ENCODE results near the gene PNMA3. TPM values are rescaled to one million over a fixed set of nuclear protein-coding genes. Genes with fewer than 3 reads are reported as not detected.
"Not testable (repeated sequence)": the region's sequence is repeated elsewhere in the genome, so short reads cannot be mapped to it uniquely, and the experiment has no call there.

The PNMA3 gene
- total and polyA plus RNA-seq, 3 donors from 2014 or later, result 26.2 to 35.0 (median 28.2) TPM

DNA sequence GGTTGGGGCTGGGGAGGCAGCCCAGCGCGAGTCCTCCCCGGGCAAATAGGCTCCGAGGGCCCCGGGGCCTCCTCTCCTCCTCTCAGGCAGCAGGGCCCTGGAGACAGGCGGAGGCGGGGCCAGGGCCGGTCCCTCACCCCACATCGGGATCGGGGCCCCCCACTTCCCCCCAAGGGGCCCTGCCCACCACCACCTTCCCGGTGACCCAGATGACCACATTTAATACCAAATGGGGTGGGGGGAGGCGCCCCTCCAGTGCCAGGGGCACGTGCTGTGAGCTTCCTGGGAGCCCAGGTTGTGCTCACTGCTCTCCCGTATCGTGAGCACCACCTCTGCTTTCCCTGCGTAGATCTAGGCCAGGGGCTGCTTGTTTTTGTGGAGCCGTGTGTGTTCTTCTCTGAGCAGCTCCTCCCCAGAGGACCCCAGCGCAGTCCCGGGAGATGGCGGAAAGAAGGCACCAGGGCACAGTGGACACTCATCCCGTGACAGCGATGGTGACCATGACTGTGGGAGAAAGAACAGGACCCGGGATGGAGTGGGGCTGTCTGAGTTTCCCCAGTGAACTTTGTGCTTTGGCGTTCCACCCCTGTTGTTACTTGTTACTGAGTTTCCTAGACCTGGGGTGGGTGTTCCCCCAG lies 18.1 kb downstream of the PNMA3 start:
- whole genome bisulfite sequencing, 2 donors, result 79% methylated on average over 14 of the region's 24 CpGs; no CpG with 5 or more reads in 1 of the 2 donors
- DNase-seq, result no peak
- Histone ChIP-seq H3K27ac (no peak overlapping the region), H3K4me3 (no peak overlapping the region), H3K9me3 (no peaks in the 10 kb centered on the region), H3K36me3 (ENCODE audit: low read depth, missing control alignments) (no peaks in the 10 kb centered on the region), H3K27me3 (no peaks in the 10 kb centered on the region), H3K4me1 (no peaks in the 10 kb centered on the region)
- no peak for TF ChIP-seq POLR2A (IDR thresholded peaks at IDR 0.05)
- TF ChIP-seq, protein P1, sequence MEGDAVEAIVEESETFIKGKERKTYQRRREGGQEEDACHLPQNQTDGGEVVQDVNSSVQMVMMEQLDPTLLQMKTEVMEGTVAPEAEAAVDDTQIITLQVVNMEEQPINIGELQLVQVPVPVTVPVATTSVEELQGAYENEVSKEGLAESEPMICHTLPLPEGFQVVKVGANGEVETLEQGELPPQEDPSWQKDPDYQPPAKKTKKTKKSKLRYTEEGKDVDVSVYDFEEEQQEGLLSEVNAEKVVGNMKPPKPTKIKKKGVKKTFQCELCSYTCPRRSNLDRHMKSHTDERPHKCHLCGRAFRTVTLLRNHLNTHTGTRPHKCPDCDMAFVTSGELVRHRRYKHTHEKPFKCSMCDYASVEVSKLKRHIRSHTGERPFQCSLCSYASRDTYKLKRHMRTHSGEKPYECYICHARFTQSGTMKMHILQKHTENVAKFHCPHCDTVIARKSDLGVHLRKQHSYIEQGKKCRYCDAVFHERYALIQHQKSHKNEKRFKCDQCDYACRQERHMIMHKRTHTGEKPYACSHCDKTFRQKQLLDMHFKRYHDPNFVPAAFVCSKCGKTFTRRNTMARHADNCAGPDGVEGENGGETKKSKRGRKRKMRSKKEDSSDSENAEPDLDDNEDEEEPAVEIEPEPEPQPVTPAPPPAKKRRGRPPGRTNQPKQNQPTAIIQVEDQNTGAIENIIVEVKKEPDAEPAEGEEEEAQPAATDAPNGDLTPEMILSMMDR (IDR thresholded peaks at IDR 0.05), result no peak
- intact Hi-C loops (cut with DNase I; ENCODE audit: low total_unique reads), result no loop called here

DNA sequence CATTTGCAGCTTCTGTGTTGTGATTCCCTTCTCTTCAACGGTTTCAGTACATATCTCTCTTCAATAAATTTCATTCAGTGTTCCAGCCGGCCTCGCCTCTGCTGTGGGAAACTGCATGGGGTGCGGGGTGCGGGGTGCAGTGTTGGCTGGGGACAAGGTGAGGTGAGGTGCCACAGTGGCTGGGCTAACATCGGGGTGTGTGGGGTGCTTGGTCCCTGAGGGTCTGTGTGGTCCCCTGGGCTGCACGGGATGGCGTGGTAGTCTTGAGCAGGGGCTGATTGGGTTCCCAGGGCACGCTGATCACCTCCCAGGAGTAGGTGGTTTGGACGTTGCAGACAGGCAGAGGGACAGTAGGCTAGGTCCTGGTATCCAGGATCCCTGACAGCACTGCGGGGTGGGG lies 18.7 kb downstream of the PNMA3 start:
- no peak overlapping the region for H3K27ac ChIP-seq
- intact Hi-C loops (cut with DNase I; ENCODE audit: low total_unique reads), result no loop called here
- H3K9me3 ChIP-seq, result no peaks in the 10 kb centered on the region
- no peaks in the 10 kb centered on the region for H3K4me1 ChIP-seq
- 91% methylated on average over 11 of the region's 11 CpGs; no CpG with 5 or more reads in 1 of the 2 donors for WGBS, 2 donors
- no peak for DNase-seq
- no peak overlapping the region for H3K4me3 ChIP-seq
- H3K36me3 ChIP-seq (ENCODE audit: low read depth, missing control alignments), result no peaks in the 10 kb centered on the region
- H3K27me3 ChIP-seq, result no peaks in the 10 kb centered on the region
- TF ChIP-seq, protein P1 (IDR thresholded peaks at IDR 0.05), result no peak
- no peak for TF ChIP-seq POLR2A (IDR thresholded peaks at IDR 0.05)

DNA sequence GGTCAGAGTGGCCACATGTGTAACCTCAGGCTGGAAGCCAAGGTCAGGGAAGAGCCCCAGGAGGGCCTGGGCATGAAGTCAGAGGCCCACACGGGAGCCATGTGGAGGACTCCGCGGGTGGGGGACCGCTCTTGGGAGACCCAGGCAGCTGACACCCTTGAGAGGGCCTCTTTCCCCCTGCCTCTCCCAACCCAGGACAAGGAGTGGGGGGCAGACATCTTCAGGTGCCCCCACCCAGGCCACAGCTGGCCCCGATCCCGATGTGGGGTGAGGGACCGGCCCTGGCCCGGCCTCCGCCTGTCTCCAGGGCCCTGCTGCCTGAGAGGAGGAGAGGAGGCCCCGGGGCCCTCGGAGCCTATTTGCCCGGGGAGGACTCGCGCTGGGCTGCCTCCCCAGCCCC lies 19.1 kb downstream of the PNMA3 start:
- DNase-seq, result no peak
- Histone ChIP-seq H3K27ac (no peak overlapping the region), H3K4me1 (no peaks in the 10 kb centered on the region), H3K27me3 (no peaks in the 10 kb centered on the region), H3K9me3 (no peaks in the 10 kb centered on the region), H3K36me3 (ENCODE audit: low read depth, missing control alignments) (no peaks in the 10 kb centered on the region), H3K4me3 (no peak overlapping the region)
- intact Hi-C loops (cut with DNase I; ENCODE audit: low total_unique reads), result no loop called here
- no CpG with 5 or more reads among the region's 14 CpGs for WGBS, 2 donors
- no peak for TF ChIP-seq POLR2A (IDR thresholded peaks at IDR 0.05)
- TF ChIP-seq, protein P1 (IDR thresholded peaks at IDR 0.05), result no peak

DNA sequence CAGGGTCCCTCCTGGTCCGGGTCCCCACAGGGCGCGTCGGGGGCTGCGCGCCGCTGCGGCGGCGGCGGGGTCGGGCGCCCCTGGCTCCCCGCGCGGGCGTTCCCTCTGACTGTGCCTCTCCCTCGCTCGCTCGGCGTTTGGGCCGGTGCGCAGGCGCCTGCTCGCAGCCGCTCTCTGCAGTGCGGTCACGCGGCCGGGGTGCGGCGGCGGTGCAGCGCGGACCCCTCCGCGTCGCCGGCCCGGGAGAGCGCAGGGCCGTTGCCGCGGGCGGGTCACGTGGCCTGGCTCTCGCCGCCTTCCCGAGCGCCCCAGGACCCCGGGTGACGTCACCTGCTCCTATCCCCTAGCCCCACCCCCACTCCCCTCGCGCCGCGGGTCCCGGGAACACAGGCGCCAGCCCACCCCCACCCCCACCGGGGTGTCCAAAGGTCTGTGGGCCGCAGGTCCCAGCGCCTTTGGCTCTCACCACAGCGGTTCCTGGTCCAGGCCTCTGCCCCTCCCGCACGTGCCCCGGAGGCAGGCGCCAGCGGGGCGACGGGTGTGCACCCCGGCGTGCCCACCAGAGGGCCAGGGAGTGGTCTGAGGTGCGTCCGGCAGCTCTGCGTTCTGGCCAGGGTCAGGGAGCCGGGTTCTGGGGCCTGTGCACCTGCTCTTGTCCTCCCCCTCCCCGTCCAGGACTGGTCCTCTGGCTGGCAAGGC lies 21.3 kb downstream of the PNMA3 start:
- H3K4me3 ChIP-seq; H3K27me3 ChIP-seq; H3K9me3 ChIP-seq; intact Hi-C loops (cut with DNase I; ENCODE audit: low total_unique reads); DNase-seq; H3K4me1 ChIP-seq; H3K27ac ChIP-seq; H3K36me3 ChIP-seq (ENCODE audit: low read depth, missing control alignments): not testable (repeated sequence)
- no CpG with 5 or more reads among the region's 76 CpGs for WGBS, 2 donors

DNA sequence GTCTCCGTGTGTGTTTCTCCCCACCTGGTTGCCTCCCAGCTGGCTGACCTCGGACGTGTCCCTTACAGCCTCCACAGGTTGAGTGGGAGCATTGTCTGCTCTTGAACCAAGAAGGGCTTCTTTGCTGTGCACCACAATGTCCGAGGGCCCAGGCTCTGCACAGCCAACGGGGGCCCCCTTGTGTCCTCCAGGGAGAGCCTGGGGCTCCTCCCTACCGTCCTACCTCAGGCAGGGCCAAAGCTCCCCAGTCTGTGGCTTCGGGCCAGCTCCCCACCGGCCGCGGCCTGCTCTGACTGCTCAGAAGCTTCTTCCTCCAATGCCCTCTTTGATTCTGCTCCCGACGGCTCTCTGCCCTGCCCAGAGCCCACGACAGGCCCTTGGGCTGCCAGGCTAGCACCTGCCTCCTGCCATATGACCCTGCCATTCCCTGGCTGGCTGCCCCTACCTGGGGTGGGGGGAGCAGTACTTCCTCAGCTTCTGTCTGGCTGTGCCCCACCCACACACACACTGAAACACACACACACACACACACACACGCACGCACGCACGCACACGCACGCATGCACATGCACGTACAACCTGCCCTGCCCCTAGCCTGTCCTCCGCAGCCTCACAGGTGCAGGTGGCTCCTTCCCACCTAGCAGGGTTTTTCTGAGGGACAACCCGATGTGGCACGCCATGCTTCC lies 27.1 kb downstream of the PNMA3 start:
- WGBS, 2 donors, result 91% methylated on average over 4 of the region's 23 CpGs; no CpG with 5 or more reads in 1 of the 2 donors
- H3K36me3 ChIP-seq (ENCODE audit: low read depth, missing control alignments); H3K27me3 ChIP-seq; H3K4me1 ChIP-seq; H3K9me3 ChIP-seq; intact Hi-C loops (cut with DNase I; ENCODE audit: low total_unique reads); DNase-seq; H3K27ac ChIP-seq; H3K4me3 ChIP-seq: not testable (repeated sequence)
